ENCODE data around the gene TTLL8. TPM values are rescaled to one million over a fixed set of nuclear protein-coding genes. Genes with fewer than 3 reads are reported as not detected.

The TTLL8 gene
- total RNA-seq, 1 experiment from 2014 or later: not detected

DNA sequence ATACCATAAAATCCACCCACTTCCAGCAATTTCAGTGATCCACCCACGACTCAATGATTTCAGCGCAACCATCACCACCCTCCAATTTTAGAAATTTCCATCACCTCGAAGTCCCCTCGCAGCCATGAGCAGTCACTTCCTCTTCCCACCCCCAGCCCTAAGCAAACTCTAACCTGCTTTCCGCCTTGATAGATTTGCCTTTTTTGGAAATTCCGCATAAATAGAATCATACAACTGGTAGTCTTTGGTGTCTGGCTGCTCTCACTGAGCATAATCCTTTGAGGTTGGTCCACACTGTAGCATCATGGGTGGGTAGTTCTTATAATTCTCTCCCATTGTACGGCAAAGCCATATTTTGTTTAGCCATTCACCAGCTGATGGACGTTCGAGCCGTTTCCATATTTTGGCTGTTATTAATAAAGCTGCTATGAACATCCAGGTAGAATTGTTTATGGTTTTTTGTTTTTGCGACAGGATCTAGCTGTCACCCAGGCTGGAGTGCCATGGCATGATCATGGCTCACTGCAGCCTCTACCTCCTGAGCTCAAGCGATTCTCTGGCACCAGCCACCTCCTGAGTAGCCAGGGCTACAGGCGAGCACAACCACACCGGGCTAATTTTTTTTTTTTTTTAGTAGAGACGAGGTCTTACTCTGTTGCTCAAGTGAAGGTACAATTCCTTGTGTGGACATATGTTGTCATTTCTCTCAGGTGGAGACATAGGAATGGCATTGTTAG lies 81.5 kb downstream of the TTLL8 start:
- H2AFZ ChIP-seq (ENCODE audit: low read depth, low read length, poor library complexity, severe bottlenecking): no peak overlapping the region
- no TSS peak for BruUV-seq (replicated peaks)
- no peaks in the 10 kb centered on the region for H3K27me3 ChIP-seq (ENCODE audit: insufficient read depth, low read length)
- H3K4me2 ChIP-seq (ENCODE audit: low read length): no peak overlapping the region
- H3K4me3 ChIP-seq (replicated peaks in 1 of 2; ENCODE audit: low read depth in 1 of 2, low read length in 2 of 2): no peak overlapping the region
- CTCF ChIA-PET: interaction anchor here (1.1 kb wide), 2 partner anchors 45 to 54 kb away, joined by 3 to 4 read pairs; no protein-coding TSS in a partner anchor
- H3K27ac ChIP-seq (ENCODE audit: low read depth, low read length): no peak overlapping the region
- H3K4me1 ChIP-seq (ENCODE audit: control insufficient read depth in 1 of 2, insufficient read depth in 2 of 2, low read length in 2 of 2): peaks cover 21 to 34% of the 10 kb centered on the region in 2 experiments
- no peak overlapping the region for H3K9ac ChIP-seq (ENCODE audit: low read length)
- no peaks in the 10 kb centered on the region for H3K79me2 ChIP-seq (ENCODE audit: insufficient read depth, low read length)
- RAD21 ChIA-PET (ENCODE audit: low non-redundant PET in 1 of 2, low total read pairs in 2 of 2, uncharacterized antibody in 2 of 2, unreplicated experiment in 2 of 2): no interaction called here
- POLR2A ChIA-PET: no interaction called here
- intact Hi-C loops (cut with micrococcal nuclease): loop anchor here (5.0 kb wide), 1 partner anchor 44 kb away; no protein-coding TSS in a partner anchor
- H4K20me1 ChIP-seq (ENCODE audit: insufficient read depth): no peaks in the 10 kb centered on the region
- DNase-seq (ENCODE audit: low read depth, low spot score): no peak
- ATAC-seq: no peak
- no peaks in the 10 kb centered on the region for H3K36me3 ChIP-seq (ENCODE audit: control insufficient read depth in 1 of 2, insufficient read depth in 2 of 2, low read length in 2 of 2)
- H3K9me3 ChIP-seq (ENCODE audit: control insufficient read depth in 1 of 2, insufficient read depth in 1 of 2, low read depth in 1 of 2, low read length in 2 of 2): 0 out of 4 replicates have a peak, but pooled peaks cover 0 to 5% of the 10 kb centered on the region in 2 experiments
- TF ChIP-seq, protein P1, sequence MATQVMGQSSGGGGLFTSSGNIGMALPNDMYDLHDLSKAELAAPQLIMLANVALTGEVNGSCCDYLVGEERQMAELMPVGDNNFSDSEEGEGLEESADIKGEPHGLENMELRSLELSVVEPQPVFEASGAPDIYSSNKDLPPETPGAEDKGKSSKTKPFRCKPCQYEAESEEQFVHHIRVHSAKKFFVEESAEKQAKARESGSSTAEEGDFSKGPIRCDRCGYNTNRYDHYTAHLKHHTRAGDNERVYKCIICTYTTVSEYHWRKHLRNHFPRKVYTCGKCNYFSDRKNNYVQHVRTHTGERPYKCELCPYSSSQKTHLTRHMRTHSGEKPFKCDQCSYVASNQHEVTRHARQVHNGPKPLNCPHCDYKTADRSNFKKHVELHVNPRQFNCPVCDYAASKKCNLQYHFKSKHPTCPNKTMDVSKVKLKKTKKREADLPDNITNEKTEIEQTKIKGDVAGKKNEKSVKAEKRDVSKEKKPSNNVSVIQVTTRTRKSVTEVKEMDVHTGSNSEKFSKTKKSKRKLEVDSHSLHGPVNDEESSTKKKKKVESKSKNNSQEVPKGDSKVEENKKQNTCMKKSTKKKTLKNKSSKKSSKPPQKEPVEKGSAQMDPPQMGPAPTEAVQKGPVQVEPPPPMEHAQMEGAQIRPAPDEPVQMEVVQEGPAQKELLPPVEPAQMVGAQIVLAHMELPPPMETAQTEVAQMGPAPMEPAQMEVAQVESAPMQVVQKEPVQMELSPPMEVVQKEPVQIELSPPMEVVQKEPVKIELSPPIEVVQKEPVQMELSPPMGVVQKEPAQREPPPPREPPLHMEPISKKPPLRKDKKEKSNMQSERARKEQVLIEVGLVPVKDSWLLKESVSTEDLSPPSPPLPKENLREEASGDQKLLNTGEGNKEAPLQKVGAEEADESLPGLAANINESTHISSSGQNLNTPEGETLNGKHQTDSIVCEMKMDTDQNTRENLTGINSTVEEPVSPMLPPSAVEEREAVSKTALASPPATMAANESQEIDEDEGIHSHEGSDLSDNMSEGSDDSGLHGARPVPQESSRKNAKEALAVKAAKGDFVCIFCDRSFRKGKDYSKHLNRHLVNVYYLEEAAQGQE (IDR thresholded peaks at IDR 0.05; ENCODE audit: low read depth): no peak
- TF ChIP-seq SIN3A (IDR thresholded peaks at IDR 0.05; ENCODE audit: low read depth) (no peak), POLR2A (IDR thresholded peaks at IDR 0.05; ENCODE audit: borderline replicate concordance, extremely low read depth, insufficient read depth, insufficient read length) (no peak), EGR1 (IDR thresholded peaks at IDR 0.05; ENCODE audit: low read depth) (no peak), SP1 (IDR thresholded peaks at IDR 0.05; ENCODE audit: low read depth) (no peak), TCF7L2 (IDR thresholded peaks at IDR 0.05; ENCODE audit: borderline replicate concordance, extremely low read depth, insufficient read depth, insufficient read length) (no peak), JUND (IDR thresholded peaks at IDR 0.05) (no peak), FOSL1 (IDR thresholded peaks at IDR 0.05; ENCODE audit: low read depth) (no peak), EZH2 (IDR thresholded peaks at IDR 0.05) (no peak)
- TF ChIP-seq, protein P2, sequence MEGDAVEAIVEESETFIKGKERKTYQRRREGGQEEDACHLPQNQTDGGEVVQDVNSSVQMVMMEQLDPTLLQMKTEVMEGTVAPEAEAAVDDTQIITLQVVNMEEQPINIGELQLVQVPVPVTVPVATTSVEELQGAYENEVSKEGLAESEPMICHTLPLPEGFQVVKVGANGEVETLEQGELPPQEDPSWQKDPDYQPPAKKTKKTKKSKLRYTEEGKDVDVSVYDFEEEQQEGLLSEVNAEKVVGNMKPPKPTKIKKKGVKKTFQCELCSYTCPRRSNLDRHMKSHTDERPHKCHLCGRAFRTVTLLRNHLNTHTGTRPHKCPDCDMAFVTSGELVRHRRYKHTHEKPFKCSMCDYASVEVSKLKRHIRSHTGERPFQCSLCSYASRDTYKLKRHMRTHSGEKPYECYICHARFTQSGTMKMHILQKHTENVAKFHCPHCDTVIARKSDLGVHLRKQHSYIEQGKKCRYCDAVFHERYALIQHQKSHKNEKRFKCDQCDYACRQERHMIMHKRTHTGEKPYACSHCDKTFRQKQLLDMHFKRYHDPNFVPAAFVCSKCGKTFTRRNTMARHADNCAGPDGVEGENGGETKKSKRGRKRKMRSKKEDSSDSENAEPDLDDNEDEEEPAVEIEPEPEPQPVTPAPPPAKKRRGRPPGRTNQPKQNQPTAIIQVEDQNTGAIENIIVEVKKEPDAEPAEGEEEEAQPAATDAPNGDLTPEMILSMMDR (IDR thresholded peaks at IDR 0.05 in 2 of 3, conservative IDR thresholded peaks at IDR 0.05 in 1 of 3; ENCODE audit: borderline replicate concordance in 1 of 3, insufficient read depth in 1 of 3, low read depth in 2 of 3, low read length in 2 of 3): no peak
- no peaks in the 10 kb centered on the region for H3K9me2 ChIP-seq (ENCODE audit: insufficient read depth)

All from HCT116 (cell line).